ENCODE results near the gene LRRC74A.

The LRRC74A gene

GRCh38 chr14:76832503-76832988 lies 6.3 kb downstream of the LRRC74A start:
- no peak overlapping the region for H2BK120ac ChIP-seq (ENCODE audit: low read depth, low read length)
- no peaks in the 10 kb centered on the region for H3K79me2 ChIP-seq (ENCODE audit: control insufficient read depth, insufficient read depth, low read length)
- no peak overlapping the region for H2BK15ac ChIP-seq (replicated peaks; ENCODE audit: low read depth)
- no peak overlapping the region for H2BK5ac ChIP-seq (ENCODE audit: low read length)
- no peak overlapping the region for H4K8ac ChIP-seq (ENCODE audit: low read depth, low read length)
- H3K18ac ChIP-seq (ENCODE audit: low read length): no peak overlapping the region
- H3K23ac ChIP-seq (ENCODE audit: low read length): no peak overlapping the region
- H3K56ac ChIP-seq (ENCODE audit: low read length): no peak overlapping the region
- no peaks in the 10 kb centered on the region for H3K4me1 ChIP-seq (ENCODE audit: control insufficient read depth, low read depth, low read length)
- H3K4ac ChIP-seq (ENCODE audit: low read depth, low read length): no peak overlapping the region
- H4K5ac ChIP-seq (ENCODE audit: low read length): no peak overlapping the region
- H3K4me3 ChIP-seq (ENCODE audit: low read length): no peak overlapping the region
- no peak overlapping the region for H2AK5ac ChIP-seq (ENCODE audit: low read length)
- no peak overlapping the region for H3K27ac ChIP-seq (ENCODE audit: low read depth, low read length)
- H3K4me2 ChIP-seq (ENCODE audit: low read length): no peak overlapping the region
- no peaks in the 10 kb centered on the region for H3K79me1 ChIP-seq (ENCODE audit: low read length)
- WGBS (ENCODE audit: extremely low coverage, insufficient coverage, low lambda C conversion rate): no CpG with 5 or more reads among the region's 1 CpG
- no peak overlapping the region for H3K9ac ChIP-seq (ENCODE audit: low read length)
- H3K27me3 ChIP-seq (ENCODE audit: insufficient read depth, low read length, poor library complexity): no peaks in the 10 kb centered on the region
- no peak for DNase-seq
- H3K36me3 ChIP-seq (ENCODE audit: control insufficient read depth, insufficient read depth, low read length): no peaks in the 10 kb centered on the region

GRCh38 chr14:76833011-76833410 lies 6.8 kb downstream of the LRRC74A start:
- H3K9ac ChIP-seq (ENCODE audit: low read length): no peak overlapping the region
- no peak overlapping the region for H2AK5ac ChIP-seq (ENCODE audit: low read length)
- no peaks in the 10 kb centered on the region for H3K79me2 ChIP-seq (ENCODE audit: control insufficient read depth, insufficient read depth, low read length)
- H3K4me1 ChIP-seq (ENCODE audit: control insufficient read depth, low read depth, low read length): no peaks in the 10 kb centered on the region
- H3K4ac ChIP-seq (ENCODE audit: low read depth, low read length): no peak overlapping the region
- H3K79me1 ChIP-seq (ENCODE audit: low read length): no peaks in the 10 kb centered on the region
- no peak overlapping the region for H3K18ac ChIP-seq (ENCODE audit: low read length)
- no peak overlapping the region for H3K23ac ChIP-seq (ENCODE audit: low read length)
- H3K56ac ChIP-seq (ENCODE audit: low read length): no peak overlapping the region
- H2BK120ac ChIP-seq (ENCODE audit: low read depth, low read length): no peak overlapping the region
- H3K4me3 ChIP-seq (ENCODE audit: low read length): no peak overlapping the region
- no peak overlapping the region for H4K5ac ChIP-seq (ENCODE audit: low read length)
- no peak overlapping the region for H4K8ac ChIP-seq (ENCODE audit: low read depth, low read length)
- no peaks in the 10 kb centered on the region for H3K36me3 ChIP-seq (ENCODE audit: control insufficient read depth, insufficient read depth, low read length)
- H2BK5ac ChIP-seq (ENCODE audit: low read length): no peak overlapping the region
- H3K27ac ChIP-seq (ENCODE audit: low read depth, low read length): no peak overlapping the region
- no peak overlapping the region for H2BK15ac ChIP-seq (replicated peaks; ENCODE audit: low read depth)
- no peaks in the 10 kb centered on the region for H3K27me3 ChIP-seq (ENCODE audit: insufficient read depth, low read length, poor library complexity)
- H3K4me2 ChIP-seq (ENCODE audit: low read length): no peak overlapping the region
- no peak for DNase-seq
- WGBS (ENCODE audit: extremely low coverage, insufficient coverage, low lambda C conversion rate): no CpG with 5 or more reads among the region's 2 CpGs

- Histone ChIP-seq H3K27ac (ENCODE audit: low read depth, low read length) (no peak overlapping the region), H3K4me3 (ENCODE audit: low read length) (no peak overlapping the region), H2BK5ac (ENCODE audit: low read length) (no peak overlapping the region), H3K36me3 (ENCODE audit: control insufficient read depth, insufficient read depth, low read length) (no peaks in the 10 kb centered on the region), H3K4me2 (ENCODE audit: low read length) (no peak overlapping the region), H3K79me1 (ENCODE audit: low read length) (no peaks in the 10 kb centered on the region), H3K56ac (ENCODE audit: low read length) (no peak overlapping the region), H3K23ac (ENCODE audit: low read length) (no peak overlapping the region), H3K18ac (ENCODE audit: low read length) (no peak overlapping the region), H2AK5ac (ENCODE audit: low read length) (no peak overlapping the region), H2BK15ac (replicated peaks; ENCODE audit: low read depth) (no peak overlapping the region), H4K5ac (ENCODE audit: low read length) (no peak overlapping the region), H3K9ac (ENCODE audit: low read length) (no peak overlapping the region), H4K8ac (ENCODE audit: low read depth, low read length) (no peak overlapping the region), H3K79me2 (ENCODE audit: control insufficient read depth, insufficient read depth, low read length) (no peaks in the 10 kb centered on the region), H3K4me1 (ENCODE audit: control insufficient read depth, low read depth, low read length) (no peaks in the 10 kb centered on the region), H2BK120ac (ENCODE audit: low read depth, low read length) (no peak overlapping the region), H3K4ac (ENCODE audit: low read depth, low read length) (no peak overlapping the region), H3K27me3 (ENCODE audit: insufficient read depth, low read length, poor library complexity) (no peaks in the 10 kb centered on the region)
- DNase-seq: no peak
- no CpG with 5 or more reads among the region's 7 CpGs for WGBS (ENCODE audit: extremely low coverage, insufficient coverage, low lambda C conversion rate)
Observed at GRCh38 chr14:76834241-76834661, 8.0 kb downstream of the LRRC74A start.

GRCh38 chr14:76836029-76836630 lies 9.9 kb downstream of the LRRC74A start:
- Histone ChIP-seq H3K4me1 (ENCODE audit: control insufficient read depth, low read depth, low read length) (no peaks in the 10 kb centered on the region), H4K8ac (ENCODE audit: low read depth, low read length) (no peak overlapping the region), H2BK120ac (ENCODE audit: low read depth, low read length) (no peak overlapping the region), H3K23ac (ENCODE audit: low read length) (no peak overlapping the region), H3K36me3 (ENCODE audit: control insufficient read depth, insufficient read depth, low read length) (no peaks in the 10 kb centered on the region), H3K4me3 (ENCODE audit: low read length) (no peak overlapping the region), H3K4ac (ENCODE audit: low read depth, low read length) (no peak overlapping the region), H3K9ac (ENCODE audit: low read length) (no peak overlapping the region), H3K56ac (ENCODE audit: low read length) (no peak overlapping the region), H3K79me1 (ENCODE audit: low read length) (no peaks in the 10 kb centered on the region), H3K79me2 (ENCODE audit: control insufficient read depth, insufficient read depth, low read length) (no peaks in the 10 kb centered on the region), H3K27me3 (ENCODE audit: insufficient read depth, low read length, poor library complexity) (no peaks in the 10 kb centered on the region), H4K5ac (ENCODE audit: low read length) (no peak overlapping the region), H2BK15ac (replicated peaks; ENCODE audit: low read depth) (no peak overlapping the region), H2AK5ac (ENCODE audit: low read length) (no peak overlapping the region), H3K4me2 (ENCODE audit: low read length) (no peak overlapping the region), H3K18ac (ENCODE audit: low read length) (no peak overlapping the region), H2BK5ac (ENCODE audit: low read length) (no peak overlapping the region), H3K27ac (ENCODE audit: low read depth, low read length) (no peak overlapping the region)
- DNase-seq: no peak
- WGBS (ENCODE audit: extremely low coverage, insufficient coverage, low lambda C conversion rate): no CpG with 5 or more reads among the region's 13 CpGs

- no peak overlapping the region for H2BK15ac ChIP-seq (replicated peaks; ENCODE audit: low read depth)
- no CpG with 5 or more reads among the region's 5 CpGs for WGBS (ENCODE audit: extremely low coverage, insufficient coverage, low lambda C conversion rate)
Observed at GRCh38 chr14:76837524-76837923, 11.3 kb downstream of the LRRC74A start.

GRCh38 chr14:76842414-76842813 lies 16.2 kb downstream of the LRRC74A start:
- Histone ChIP-seq H3K79me1 (ENCODE audit: low read length) (no peaks in the 10 kb centered on the region), H3K4ac (ENCODE audit: low read depth, low read length) (no peak overlapping the region), H3K27ac (ENCODE audit: low read depth, low read length) (no peak overlapping the region), H2BK5ac (ENCODE audit: low read length) (no peak overlapping the region), H3K4me3 (ENCODE audit: low read length) (no peak overlapping the region), H2BK15ac (replicated peaks; ENCODE audit: low read depth) (no peak overlapping the region), H3K23ac (ENCODE audit: low read length) (no peak overlapping the region), H3K18ac (ENCODE audit: low read length) (no peak overlapping the region), H3K56ac (ENCODE audit: low read length) (no peak overlapping the region), H2AK5ac (ENCODE audit: low read length) (no peak overlapping the region), H3K27me3 (ENCODE audit: insufficient read depth, low read length, poor library complexity) (no peaks in the 10 kb centered on the region), H3K9ac (ENCODE audit: low read length) (no peak overlapping the region), H3K36me3 (ENCODE audit: control insufficient read depth, insufficient read depth, low read length) (no peaks in the 10 kb centered on the region), H4K5ac (ENCODE audit: low read length) (no peak overlapping the region), H3K79me2 (ENCODE audit: control insufficient read depth, insufficient read depth, low read length) (no peaks in the 10 kb centered on the region), H3K4me2 (ENCODE audit: low read length) (no peak overlapping the region), H3K4me1 (ENCODE audit: control insufficient read depth, low read depth, low read length) (no peaks in the 10 kb centered on the region), H2BK120ac (ENCODE audit: low read depth, low read length) (no peak overlapping the region), H4K8ac (ENCODE audit: low read depth, low read length) (no peak overlapping the region)
- DNase-seq: no peak

More at GRCh38 chr14:76837524-76837923, 11.3 kb downstream of the LRRC74A start:
- Histone ChIP-seq H3K9ac (ENCODE audit: low read length) (no peak overlapping the region), H3K27me3 (ENCODE audit: insufficient read depth, low read length, poor library complexity) (no peaks in the 10 kb centered on the region), H3K27ac (ENCODE audit: low read depth, low read length) (no peak overlapping the region), H3K4me3 (ENCODE audit: low read length) (no peak overlapping the region), H3K79me1 (ENCODE audit: low read length) (no peaks in the 10 kb centered on the region), H3K36me3 (ENCODE audit: control insufficient read depth, insufficient read depth, low read length) (no peaks in the 10 kb centered on the region), H3K18ac (ENCODE audit: low read length) (no peak overlapping the region), H2BK120ac (ENCODE audit: low read depth, low read length) (no peak overlapping the region), H3K4ac (ENCODE audit: low read depth, low read length) (no peak overlapping the region), H3K4me1 (ENCODE audit: control insufficient read depth, low read depth, low read length) (no peaks in the 10 kb centered on the region), H2BK5ac (ENCODE audit: low read length) (no peak overlapping the region), H3K4me2 (ENCODE audit: low read length) (no peak overlapping the region), H2AK5ac (ENCODE audit: low read length) (no peak overlapping the region), H3K56ac (ENCODE audit: low read length) (no peak overlapping the region), H4K5ac (ENCODE audit: low read length) (no peak overlapping the region), H4K8ac (ENCODE audit: low read depth, low read length) (no peak overlapping the region), H3K23ac (ENCODE audit: low read length) (no peak overlapping the region), H3K79me2 (ENCODE audit: control insufficient read depth, insufficient read depth, low read length) (no peaks in the 10 kb centered on the region)
- no peak for DNase-seq
